ENCODE results near the gene MAT2A.

The MAT2A gene

DNA sequence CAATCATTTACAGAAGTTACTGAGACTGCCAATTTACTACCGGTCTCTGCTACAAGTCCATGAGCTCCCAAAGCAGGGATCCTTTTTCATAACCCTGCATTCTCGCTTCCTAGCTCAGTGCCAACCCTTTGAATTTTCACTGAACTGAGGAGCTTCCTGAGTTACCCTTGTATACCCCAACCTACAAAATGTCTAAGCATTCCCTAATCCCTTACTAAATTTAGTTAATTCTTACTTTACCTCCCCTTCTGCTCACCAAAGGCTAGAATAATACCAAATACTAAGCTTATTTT, 9.6 kb downstream of the MAT2A start:
- TF ChIP-seq, protein P1, sequence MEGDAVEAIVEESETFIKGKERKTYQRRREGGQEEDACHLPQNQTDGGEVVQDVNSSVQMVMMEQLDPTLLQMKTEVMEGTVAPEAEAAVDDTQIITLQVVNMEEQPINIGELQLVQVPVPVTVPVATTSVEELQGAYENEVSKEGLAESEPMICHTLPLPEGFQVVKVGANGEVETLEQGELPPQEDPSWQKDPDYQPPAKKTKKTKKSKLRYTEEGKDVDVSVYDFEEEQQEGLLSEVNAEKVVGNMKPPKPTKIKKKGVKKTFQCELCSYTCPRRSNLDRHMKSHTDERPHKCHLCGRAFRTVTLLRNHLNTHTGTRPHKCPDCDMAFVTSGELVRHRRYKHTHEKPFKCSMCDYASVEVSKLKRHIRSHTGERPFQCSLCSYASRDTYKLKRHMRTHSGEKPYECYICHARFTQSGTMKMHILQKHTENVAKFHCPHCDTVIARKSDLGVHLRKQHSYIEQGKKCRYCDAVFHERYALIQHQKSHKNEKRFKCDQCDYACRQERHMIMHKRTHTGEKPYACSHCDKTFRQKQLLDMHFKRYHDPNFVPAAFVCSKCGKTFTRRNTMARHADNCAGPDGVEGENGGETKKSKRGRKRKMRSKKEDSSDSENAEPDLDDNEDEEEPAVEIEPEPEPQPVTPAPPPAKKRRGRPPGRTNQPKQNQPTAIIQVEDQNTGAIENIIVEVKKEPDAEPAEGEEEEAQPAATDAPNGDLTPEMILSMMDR (IDR thresholded peaks at IDR 0.05; ENCODE audit: low read depth, low read length, missing control alignments) = no peak

DNA sequence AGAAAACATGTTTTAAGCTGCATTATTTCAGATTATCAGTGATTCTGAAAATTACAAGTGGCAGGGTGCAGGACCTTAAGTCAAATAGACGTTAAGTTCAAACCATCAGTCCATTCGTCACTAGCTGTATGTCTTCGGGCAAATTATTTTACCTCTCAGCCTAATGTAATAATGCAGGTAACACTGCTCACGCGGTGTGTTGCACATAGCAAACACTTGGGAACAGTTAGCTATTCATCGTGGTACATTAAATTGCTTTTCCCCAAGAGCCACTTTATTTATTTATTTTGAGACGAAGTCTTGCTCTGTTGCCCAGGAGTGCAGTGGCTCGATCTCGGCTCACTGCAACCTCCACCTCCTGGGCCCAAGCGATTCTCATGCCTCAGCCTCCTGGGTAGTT, 10.1 kb downstream of the MAT2A start:
- H3K4me3 ChIP-seq (replicated peaks; ENCODE audit: low read depth, low read length) = no peak overlapping the region
- TF ChIP-seq, protein P1 (IDR thresholded peaks at IDR 0.05; ENCODE audit: low read depth, low read length, missing control alignments) = no peak
- DNase-seq (ENCODE audit: extremely low read depth, low read depth) = no peak

More for the DNA sequence above, 9.6 kb downstream of the MAT2A start:
- DNase-seq (ENCODE audit: extremely low read depth, low read depth) = no peak
- H3K4me3 ChIP-seq (replicated peaks; ENCODE audit: low read depth, low read length) = no peak overlapping the region

DNA sequence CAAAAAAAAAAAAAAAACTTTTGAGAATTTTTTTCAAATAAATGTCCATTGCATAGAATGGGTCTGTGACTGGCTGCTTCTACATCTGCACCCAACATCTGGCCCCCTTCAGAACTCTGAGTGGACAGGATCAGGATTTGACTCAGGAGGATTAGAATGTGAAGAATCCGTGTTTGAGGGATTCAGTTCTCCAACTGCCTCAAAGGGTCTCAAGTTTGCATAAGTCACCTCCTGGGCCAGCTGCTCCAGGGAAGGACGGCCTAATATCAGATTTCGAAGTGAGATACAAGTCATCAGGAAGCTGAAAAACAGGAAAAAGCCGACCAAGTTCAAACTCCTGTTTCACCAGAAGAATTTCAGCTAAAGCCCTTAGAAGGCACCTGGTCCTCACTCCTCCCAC, 10.9 kb downstream of the MAT2A start:
- TF ChIP-seq, protein P1 (IDR thresholded peaks at IDR 0.05; ENCODE audit: low read depth, low read length, missing control alignments) = no peak
- DNase-seq (ENCODE audit: extremely low read depth, low read depth) = peak; percentile 94
- H3K4me3 ChIP-seq (replicated peaks; ENCODE audit: low read depth, low read length) = no peak overlapping the region

DNA sequence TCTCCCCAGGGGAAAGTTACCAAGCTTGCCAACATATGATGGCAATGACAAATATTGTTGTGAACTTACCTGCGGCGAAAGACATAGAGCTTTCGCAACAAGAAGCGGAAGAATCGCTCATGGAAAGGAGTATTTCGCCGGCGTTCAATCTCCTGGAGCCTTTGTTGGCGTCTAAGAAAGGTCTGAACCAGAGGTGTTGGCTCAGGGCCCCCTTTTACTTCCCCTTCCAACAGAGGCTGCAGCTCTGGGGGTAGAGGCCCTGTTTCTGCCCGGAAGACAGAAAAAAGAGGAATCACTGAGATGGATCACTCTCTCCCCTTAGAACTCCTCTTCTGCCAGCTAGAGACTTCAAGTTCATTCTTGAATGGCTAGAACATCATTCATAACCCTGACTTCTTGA, 11.5 kb downstream of the MAT2A start:
- H3K4me3 ChIP-seq (replicated peaks; ENCODE audit: low read depth, low read length) = no peak overlapping the region
- TF ChIP-seq, protein P1 (IDR thresholded peaks at IDR 0.05; ENCODE audit: low read depth, low read length, missing control alignments) = no peak
- DNase-seq (ENCODE audit: extremely low read depth, low read depth) = no peak

DNA sequence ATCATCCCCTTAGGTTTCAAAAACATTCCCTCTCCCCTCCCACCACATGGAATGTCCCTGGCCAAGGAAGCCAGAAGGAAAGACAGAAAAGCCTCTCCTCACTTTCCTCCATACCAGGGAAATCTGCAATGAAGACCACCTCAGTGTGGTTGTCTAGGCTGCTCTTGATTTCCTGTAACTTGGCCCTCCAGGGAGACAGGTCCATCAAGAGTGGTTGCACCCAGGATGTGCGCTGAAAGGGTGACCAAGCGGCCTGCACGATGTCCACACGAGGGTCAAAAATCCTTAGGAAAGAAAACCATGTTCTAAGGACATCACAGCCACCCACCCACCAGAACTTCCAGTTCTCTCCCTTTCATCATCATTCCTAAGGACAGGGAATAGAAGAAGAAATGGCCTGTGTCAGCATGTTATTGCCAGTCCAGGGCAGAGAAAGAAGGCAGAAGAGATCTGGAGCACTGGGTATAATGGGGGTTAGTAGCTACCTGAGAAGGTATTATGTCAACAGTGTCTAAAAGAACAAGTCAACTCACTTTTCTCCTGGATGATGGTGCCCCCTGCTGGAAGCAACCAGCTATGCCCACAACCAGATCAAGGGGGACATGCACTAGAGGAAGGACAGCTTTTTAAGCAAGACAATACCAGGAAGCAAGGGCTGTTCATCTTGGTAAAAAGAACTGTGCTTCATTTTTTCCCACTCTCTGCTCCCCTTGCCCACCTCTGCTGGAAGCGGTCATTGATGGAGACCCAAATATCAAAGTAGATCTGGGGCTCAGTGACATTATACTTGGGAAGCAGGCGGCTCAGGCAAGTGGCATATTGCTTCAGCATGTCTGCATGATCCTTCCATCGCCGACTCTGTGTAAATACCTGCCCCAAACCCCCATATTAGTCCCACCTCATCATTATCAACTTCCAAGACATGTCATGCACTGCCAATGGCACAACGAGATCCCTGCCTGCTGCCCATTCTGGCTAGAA, 13.0 kb downstream of the MAT2A start:
- TF ChIP-seq, protein P1 (IDR thresholded peaks at IDR 0.05; ENCODE audit: low read depth, low read length, missing control alignments) = peak; percentile 90
- H3K4me3 ChIP-seq (replicated peaks; ENCODE audit: low read depth, low read length) = no peak overlapping the region
- no peak for DNase-seq (ENCODE audit: extremely low read depth, low read depth)

DNA sequence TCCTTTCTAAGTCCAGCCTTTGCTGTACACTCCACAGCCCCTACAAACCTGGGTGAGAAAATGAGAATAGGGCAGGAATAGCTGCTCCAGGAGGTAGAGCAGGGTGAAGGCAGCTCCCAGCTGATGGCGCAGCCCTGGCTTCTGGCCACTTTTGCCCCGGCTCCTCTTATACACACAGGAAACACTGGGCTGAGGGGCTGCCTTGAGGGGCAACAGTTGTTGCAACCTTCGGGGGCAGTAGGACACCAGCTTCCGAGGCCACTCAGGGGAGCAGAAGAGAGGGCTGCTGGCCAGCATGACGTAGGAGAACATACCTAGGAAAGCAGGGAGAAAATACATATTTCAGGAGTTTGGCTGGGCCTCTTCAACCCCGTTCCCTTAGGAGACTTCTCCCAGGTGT, 14.2 kb downstream of the MAT2A start:
- TF ChIP-seq, protein P1 (IDR thresholded peaks at IDR 0.05; ENCODE audit: low read depth, low read length, missing control alignments) = no peak
- H3K4me3 ChIP-seq (replicated peaks; ENCODE audit: low read depth, low read length) = no peak overlapping the region
- DNase-seq (ENCODE audit: extremely low read depth, low read depth) = no peak
